ENCODE measurements around the gene UBE2F.
"Not testable (repeated sequence)": the region's sequence is repeated elsewhere in the genome, so short reads cannot be mapped to it uniquely, and the experiment has no call there.

Gene UBE2F

DNA sequence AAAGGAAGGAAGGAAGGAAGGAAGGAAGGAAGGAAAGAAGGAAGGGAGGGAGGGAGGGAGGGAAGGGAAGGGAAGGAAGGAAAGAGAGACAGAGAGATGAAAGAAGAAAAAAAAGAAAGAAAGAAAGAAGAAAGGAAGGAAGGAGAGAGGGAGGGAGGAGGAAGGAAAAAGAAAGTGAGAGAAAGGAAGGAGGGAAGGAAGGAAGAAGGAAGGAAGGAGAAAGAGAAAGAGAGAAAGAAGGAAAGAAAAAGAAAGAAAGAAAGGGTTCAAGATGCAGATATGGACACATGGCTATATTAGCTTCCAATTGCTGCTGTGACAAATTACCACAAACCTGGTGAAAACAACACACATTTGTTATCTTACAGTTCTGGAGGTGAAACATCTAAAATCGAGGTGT is 20.4 kb upstream of the UBE2F start:
- DNase-seq = no peak

- DNase-seq = not testable (repeated sequence)
These were observed 15.5 kb upstream of the UBE2F start for GRCh38 chr2:237951354-237951753.

- DNase-seq = no peak
These were observed 14.9 kb upstream of the UBE2F start for GRCh38 chr2:237951878-237952277.

GRCh38 chr2:237952851-237953250 is 14.0 kb upstream of the UBE2F start:
- DNase-seq = no peak

GRCh38 chr2:237955640-237956401 is 11.0 kb upstream of the UBE2F start:
- DNase-seq = no peak

GRCh38 chr2:237956402-237956736 is 10.4 kb upstream of the UBE2F start:
- no peak for DNase-seq

GRCh38 chr2:237961637-237962036 is 5.2 kb upstream of the UBE2F start:
- DNase-seq = no peak

DNA sequence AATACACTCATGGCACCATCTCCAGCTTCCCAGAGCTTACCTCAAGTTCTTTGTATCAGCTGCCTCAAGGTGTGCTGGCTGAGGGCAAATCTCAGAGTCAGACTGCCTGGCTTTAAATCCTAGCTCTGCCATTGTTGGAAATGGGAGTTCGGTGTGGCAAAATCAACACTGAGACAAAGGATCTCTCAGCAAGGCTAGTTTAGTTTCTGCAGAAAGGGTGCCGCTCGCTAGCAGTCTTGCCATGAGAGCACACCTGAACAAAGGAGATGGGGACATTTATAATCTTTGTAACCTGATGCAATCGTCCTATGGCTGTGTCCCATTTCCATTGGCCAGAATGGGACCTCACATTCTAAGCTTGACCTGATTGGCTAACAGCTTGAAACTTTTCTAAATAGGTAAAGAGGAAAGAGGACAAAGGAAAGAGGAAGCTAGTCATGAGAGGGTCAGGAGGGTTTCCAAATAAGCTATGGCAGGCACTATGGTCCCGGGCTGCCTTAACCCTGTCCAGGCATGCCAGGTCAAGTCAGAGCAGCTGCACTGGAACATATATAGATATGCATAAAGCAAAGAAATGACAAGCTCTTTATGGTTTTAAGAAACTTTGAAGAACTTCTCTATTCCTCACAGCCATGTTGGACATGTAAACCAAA is 4.3 kb upstream of the UBE2F start:
- DNase-seq = no peak

DNA sequence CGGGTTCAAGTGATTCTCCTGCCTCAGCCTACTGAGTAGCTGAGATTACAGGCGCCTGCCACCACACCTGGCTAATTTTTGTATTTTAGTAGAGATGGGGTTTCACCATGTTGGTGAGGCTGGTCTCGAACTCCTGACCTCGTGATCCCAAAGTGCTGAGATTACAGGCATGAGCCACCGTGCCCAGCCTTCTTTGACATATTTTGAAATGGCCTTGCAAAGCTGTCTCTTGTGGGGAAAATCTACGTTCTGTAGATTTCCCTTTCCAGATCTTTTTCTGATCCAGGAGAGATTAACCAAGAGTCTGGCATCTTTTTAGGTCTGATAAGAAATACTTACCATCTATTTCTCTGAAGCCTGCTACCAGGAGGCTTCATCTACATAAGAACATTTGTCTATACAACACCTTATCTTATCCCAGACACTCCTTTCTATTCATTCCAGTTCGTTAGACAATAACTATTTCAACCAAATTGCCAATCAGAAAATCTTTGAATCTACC is 3.3 kb upstream of the UBE2F start:
- DNase-seq = not testable (repeated sequence)

- no peak for DNase-seq
These were observed 2.6 kb upstream of the UBE2F start for GRCh38 chr2:237964194-237964577.

GRCh38 chr2:237964578-237965404 is 2.0 kb upstream of the UBE2F start:
- DNase-seq = no peak

- not testable (repeated sequence) for DNase-seq
These were observed 970 bp upstream of the UBE2F start for GRCh38 chr2:237965844-237966243.

DNA sequence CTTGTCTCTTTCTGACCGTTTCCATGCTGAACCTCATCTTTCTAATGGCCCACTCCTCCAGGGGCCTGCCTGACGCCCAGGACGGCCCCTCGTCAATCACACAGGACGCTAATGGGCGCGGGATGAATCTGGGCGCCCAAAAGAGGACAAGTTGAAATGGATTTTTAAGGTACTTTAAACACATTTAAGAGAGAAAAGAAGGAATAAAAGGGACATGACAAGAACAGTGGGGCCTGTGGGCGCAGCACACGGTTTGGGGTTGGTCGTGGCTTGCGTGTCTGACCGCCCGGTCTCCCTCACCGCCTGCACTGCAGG is 607 bp upstream of the UBE2F start:
- DNase-seq = no peak

- DNase-seq = no peak
These were observed 693 bp downstream of the UBE2F start for GRCh38 chr2:237967463-237967951.

GRCh38 chr2:237968048-237968862 is 1.4 kb downstream of the UBE2F start:
- no peak for DNase-seq

GRCh38 chr2:237971661-237972060 is 4.8 kb downstream of the UBE2F start:
- DNase-seq = no peak

DNA sequence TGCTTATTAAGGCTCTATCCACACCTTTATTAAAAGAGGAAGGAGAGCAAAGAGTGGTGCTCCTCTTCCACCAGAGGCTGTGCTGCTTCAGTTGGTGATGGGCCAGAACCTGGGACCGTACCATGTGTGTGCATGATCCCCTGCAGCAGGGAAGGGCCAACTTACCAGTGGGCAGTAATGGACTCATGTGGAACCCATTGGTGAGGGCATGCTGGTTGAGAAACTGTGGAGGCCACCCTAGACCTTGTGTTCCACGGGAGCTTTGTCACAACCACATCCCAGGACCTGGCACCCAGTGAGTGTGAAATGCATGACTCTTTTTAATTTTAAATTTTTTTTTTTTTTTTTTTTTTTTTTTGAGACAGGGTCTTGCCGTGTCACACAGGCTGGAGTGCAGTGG is 5.4 kb downstream of the UBE2F start:
- no peak for DNase-seq

DNA sequence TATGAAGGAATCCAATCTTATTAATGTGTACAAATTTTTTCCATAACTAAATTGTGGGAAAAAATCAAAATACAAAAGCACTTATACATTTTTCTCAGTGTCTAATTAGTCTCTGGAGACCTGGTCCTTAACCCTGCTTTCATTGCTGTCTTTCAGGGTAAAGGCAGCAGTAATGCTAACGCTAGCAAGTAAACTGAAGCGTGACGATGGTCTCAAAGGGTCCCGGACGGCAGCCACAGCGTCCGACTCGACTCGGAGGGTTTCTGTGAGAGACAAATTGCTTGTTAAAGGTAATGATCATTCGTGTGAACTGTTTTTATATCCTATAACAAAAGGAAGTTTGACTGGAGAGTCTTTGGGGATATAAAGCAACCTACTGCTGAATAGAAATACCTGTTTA is 6.1 kb downstream of the UBE2F start:
- no peak for DNase-seq

DNA sequence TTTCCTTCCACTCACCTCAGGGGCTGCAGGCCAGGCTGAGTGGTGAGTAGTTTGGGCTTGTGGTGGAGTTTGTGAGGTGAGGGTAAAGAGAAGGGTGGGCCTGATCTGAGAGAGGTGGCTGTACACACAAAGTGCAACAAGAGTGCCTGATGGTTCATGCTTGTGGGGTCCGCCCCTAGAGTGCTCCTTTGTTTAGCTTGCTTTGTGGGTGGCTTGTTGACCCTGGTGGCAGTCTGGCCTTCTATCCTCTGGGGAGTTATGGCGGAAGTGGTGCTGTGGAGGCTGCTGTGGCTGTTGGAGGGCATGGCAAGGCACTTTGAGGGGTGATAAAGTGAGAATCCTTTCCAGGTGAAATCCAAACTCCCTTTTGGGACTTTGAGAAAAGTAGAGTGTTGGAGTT is 10.6 kb downstream of the UBE2F start:
- DNase-seq = no peak

DNA sequence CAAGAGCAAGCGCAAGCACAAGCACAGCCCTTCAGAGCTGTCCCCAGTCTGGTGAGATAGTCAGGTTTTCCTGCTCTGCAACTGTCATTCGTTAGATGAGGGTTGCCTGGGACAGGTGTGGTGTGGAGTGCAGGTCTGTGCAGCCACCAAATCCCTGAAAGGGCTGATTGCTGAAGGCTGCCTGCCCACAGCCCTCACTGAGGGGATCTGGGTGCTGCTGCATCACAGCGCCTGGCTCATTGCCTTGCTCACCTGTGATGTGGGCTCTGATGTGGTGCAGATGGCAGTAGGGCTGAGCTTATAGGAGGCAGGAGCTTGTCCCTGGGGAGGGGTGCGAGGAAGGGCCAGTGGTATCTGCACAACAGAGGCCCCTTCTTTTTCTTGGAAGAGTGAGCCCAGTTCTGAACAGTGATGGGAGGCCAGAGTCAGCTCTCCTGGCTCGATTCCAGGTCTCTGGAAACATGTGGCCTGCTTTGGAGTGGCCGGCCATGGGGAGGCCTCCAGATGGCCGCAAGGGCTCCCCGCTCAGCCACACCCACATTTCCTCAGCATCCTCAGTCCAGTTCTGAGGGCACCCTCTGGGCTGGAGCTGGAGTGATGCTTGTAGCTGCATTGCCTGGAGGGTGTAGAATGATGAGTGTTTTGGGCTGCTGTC is 11.4 kb downstream of the UBE2F start:
- no peak for DNase-seq

- DNase-seq = no peak
These were observed 12.5 kb downstream of the UBE2F start for GRCh38 chr2:237979331-237979730.

- no peak for DNase-seq
These were observed 13.3 kb downstream of the UBE2F start for GRCh38 chr2:237980087-237980486.
